ENCODE results near the gene PDAP1. TPM values are rescaled to one million over a fixed set of nuclear protein-coding genes. Genes with fewer than 3 reads are reported as not detected.
A peak's percentile ranks its signal among the peaks of the same experiment; 100 is the strongest.

PDAP1 gene
- total and polyA plus RNA-seq, 12 donors = 71.4 to 312 (median 97.6) TPM

DNA sequence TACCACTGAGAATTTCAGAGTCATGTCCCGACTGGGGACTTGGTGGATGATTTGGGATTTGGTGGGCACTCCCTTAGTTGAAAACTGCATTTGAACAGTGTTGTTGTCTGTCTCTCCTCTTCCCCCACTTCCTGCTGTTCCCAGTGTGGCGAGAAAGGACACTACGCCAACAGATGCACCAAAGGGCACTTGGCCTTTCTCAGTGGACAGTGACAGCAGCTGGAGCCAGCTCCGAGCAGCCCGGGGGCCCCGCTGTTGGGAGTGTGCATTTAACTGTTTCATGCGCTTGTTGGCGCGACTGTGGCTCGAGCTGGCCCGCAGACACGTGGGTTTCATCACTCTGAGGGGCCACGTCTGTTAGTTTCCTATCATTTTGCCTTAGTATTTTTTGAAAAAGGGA lies 47.9 kb upstream of the PDAP1 start:
- Histone ChIP-seq H3K27ac (no peak overlapping the region), H3K36me3 (peaks cover 0 to 100% (median 18%) of the 10 kb centered on the region in 9 donors), H3K4me3 (no peak overlapping the region), H3K4me1 (peaks cover 0 to 52% (median 21%) of the 10 kb centered on the region in 9 donors), H3K27me3 (no peaks in the 10 kb centered on the region), H3K9me3 (no peaks in the 10 kb centered on the region)
- no peak for DNase-seq
- ATAC-seq = no peak
- WGBS, 2 donors = 66 to 74% methylated on average over 13 of the region's 13 CpGs
- intact Hi-C loops (cut with DNase I) = no loop called here
- TF ChIP-seq, protein P1, sequence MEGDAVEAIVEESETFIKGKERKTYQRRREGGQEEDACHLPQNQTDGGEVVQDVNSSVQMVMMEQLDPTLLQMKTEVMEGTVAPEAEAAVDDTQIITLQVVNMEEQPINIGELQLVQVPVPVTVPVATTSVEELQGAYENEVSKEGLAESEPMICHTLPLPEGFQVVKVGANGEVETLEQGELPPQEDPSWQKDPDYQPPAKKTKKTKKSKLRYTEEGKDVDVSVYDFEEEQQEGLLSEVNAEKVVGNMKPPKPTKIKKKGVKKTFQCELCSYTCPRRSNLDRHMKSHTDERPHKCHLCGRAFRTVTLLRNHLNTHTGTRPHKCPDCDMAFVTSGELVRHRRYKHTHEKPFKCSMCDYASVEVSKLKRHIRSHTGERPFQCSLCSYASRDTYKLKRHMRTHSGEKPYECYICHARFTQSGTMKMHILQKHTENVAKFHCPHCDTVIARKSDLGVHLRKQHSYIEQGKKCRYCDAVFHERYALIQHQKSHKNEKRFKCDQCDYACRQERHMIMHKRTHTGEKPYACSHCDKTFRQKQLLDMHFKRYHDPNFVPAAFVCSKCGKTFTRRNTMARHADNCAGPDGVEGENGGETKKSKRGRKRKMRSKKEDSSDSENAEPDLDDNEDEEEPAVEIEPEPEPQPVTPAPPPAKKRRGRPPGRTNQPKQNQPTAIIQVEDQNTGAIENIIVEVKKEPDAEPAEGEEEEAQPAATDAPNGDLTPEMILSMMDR (IDR thresholded peaks at IDR 0.05) = no peak

- no peak overlapping the region for H3K27ac ChIP-seq
- TF ChIP-seq, protein P1 (IDR thresholded peaks at IDR 0.05) = no peak
- peaks cover 0 to 100% (median 18%) of the 10 kb centered on the region in 9 donors for H3K36me3 ChIP-seq
- H3K4me1 ChIP-seq = peaks cover 0 to 48% (median 19%) of the 10 kb centered on the region in 9 donors
- ATAC-seq (no peak), DNase-seq (no peak)
- intact Hi-C loops (cut with DNase I) = no loop called here
- no peaks in the 10 kb centered on the region for H3K9me3 ChIP-seq
- WGBS, 2 donors = 76 to 83% methylated on average over 9 of the region's 9 CpGs
- no peak overlapping the region for H3K4me3 ChIP-seq
- H3K27me3 ChIP-seq = no peaks in the 10 kb centered on the region
Measured at GRCh38 chr7:99455874-99456273, 47.5 kb upstream of the PDAP1 start.

GRCh38 chr7:99453105-99453504 lies 44.7 kb upstream of the PDAP1 start:
- H3K4me1 ChIP-seq = peaks cover 0 to 28% (median 8%) of the 10 kb centered on the region in 9 donors
- 81 to 87% methylated on average over 11 of the region's 11 CpGs for WGBS, 2 donors
- DNase-seq (peak in 1 of 2 donors; percentile 34), ATAC-seq (peak; percentile 36 to 73 (median 59))
- peak overlapping the region in 5 of 10 donors; percentile 34 to 62 (median 57) for H3K27ac ChIP-seq
- H3K27me3 ChIP-seq = no peaks in the 10 kb centered on the region
- intact Hi-C loops (cut with DNase I) = no loop called here
- H3K4me3 ChIP-seq = no peak overlapping the region
- peaks cover 0 to 100% (median 26%) of the 10 kb centered on the region in 9 donors for H3K36me3 ChIP-seq
- TF ChIP-seq, protein P1 (IDR thresholded peaks at IDR 0.05) = no peak
- no peaks in the 10 kb centered on the region for H3K9me3 ChIP-seq

GRCh38 chr7:99452541-99452940 lies 44.1 kb upstream of the PDAP1 start:
- peaks cover 0 to 100% (median 32%) of the 10 kb centered on the region in 9 donors for H3K36me3 ChIP-seq
- peak in 4 of 8 donors; percentile 6 to 23 (median 8) for ATAC-seq
- 85 to 91% methylated on average over 13 of the region's 13 CpGs for WGBS, 2 donors
- no peaks in the 10 kb centered on the region for H3K9me3 ChIP-seq
- no peak overlapping the region for H3K4me3 ChIP-seq
- TF ChIP-seq, protein P1 (IDR thresholded peaks at IDR 0.05) = no peak
- peaks cover 0 to 28% (median 8%) of the 10 kb centered on the region in 9 donors for H3K4me1 ChIP-seq
- DNase-seq = no peak
- no peaks in the 10 kb centered on the region for H3K27me3 ChIP-seq
- peak overlapping the region in 5 of 10 donors; percentile 34 to 62 (median 57) for H3K27ac ChIP-seq
- intact Hi-C loops (cut with DNase I) = no loop called here
